Stimulated activated CD8-positive, alpha-beta memory T cell treated with anti-CD3 and anti-CD28 coated beads, Interleukin-7, amount 100 ng/mL, for 4 hours (primary cell): ENCODE results near the gene SERPINB2.

Experiments used
- DNase-seq, 2 donors: peaks; one replicate each; pipeline ENCODE4 v3.0.0-alpha.2; 2020; ENCODE audit warnings: low read depth in 2 of 2

Gene SERPINB2, protein sequence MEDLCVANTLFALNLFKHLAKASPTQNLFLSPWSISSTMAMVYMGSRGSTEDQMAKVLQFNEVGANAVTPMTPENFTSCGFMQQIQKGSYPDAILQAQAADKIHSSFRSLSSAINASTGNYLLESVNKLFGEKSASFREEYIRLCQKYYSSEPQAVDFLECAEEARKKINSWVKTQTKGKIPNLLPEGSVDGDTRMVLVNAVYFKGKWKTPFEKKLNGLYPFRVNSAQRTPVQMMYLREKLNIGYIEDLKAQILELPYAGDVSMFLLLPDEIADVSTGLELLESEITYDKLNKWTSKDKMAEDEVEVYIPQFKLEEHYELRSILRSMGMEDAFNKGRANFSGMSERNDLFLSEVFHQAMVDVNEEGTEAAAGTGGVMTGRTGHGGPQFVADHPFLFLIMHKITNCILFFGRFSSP

DNA sequence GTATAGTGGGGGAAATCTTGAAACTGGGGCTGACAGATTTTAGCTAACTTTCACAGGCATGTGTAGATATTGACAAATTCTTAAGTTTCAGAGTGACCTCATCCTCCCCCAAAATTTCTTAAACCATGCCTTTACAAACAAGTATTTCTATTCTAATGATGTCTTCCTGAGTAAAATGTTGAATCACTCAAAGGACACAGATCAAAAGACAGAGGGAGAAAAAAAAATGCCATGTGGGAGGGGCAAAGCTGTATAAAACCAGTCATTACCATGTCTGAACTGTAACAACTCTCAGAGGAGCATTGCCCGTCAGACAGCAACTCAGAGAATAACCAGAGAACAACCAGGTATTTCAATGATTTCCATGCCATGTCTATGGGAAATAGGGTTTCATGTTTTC, at the start of gene SERPINB2:
Gene SERPINB2, plus strand, starts transcription at position 282 of the 400 bp plus-strand sequence. CDS start 3,740 bp downstream, outside the sequence.
- no peak for DNase-seq

DNA sequence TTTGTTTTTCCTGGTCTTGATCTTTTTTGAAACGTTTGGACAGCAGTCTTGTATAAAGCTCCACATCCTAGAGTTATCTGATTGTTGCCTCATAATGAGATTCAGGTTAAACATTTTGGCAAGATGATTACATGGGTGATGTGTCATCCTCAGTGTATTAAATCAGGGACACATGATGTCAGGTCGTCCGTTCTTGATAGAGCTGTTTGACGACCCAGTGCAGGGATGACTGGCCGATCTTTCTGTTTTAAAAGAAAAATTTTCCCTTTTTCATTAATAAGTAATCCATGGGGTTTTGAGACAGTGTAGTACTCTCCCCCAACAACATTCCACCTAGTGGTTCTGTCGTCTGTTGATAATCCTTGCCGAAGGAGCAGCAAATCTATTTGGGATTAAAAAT, 44.5 kb upstream of the SERPINB2 start:
- DNase-seq, result no peak

DNA sequence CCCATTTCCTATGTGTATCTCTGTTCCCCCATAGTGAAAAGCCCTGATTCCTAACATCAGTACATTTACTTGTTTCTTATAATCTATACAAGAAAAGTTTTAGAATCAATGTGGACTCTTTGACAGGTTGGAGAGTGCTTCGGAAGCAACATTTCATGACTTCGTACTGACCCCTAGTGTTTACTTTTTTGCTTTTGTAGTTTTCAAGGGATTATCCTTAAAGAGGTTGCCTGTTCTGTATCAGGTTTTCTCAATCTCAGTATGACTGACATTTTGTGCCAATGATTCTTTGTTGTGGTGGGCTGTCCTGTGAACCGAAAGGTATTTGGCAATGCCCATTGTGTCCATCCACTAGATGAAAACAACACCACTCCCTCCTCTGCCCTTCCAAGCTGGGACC, 43.3 kb upstream of the SERPINB2 start:
- no peak for DNase-seq

DNA sequence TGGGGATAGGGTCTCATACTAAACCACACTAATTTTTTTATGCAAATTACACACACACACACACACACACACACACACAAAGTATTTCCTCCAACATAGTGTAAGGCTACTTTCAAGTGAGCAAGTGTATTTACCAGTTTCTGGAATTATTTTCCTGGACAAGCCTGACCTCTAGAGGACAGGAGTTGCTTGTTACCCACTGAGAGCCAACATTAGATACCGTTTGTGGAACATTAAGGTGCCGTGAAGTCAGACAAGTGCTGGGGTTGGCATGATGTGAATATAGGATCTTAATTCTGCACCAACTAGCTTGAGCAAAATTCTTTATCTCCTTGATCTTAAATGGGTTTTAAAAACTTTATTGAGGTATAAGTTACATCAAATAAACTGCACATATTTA, 39.3 kb upstream of the SERPINB2 start:
- no peak for DNase-seq

DNA sequence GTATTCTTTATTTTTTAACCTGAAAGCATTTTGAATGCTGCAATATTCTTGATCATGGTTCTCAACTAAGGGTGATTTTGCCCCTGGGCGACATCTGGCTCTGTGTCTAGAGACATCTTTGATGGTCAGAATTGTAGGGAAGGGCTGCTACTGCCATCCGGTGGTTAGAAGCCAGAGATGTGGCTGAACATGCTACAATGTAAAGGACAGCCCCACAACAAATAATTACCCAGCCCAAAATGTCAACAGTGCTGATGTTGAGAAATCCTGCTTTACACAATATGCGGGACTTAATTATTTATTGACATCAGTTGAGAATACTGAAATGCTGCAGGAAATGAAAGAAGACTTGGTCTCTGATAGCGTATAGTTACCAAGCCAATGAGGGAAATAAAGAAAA, 37.5 kb upstream of the SERPINB2 start:
- no peak for DNase-seq

DNA sequence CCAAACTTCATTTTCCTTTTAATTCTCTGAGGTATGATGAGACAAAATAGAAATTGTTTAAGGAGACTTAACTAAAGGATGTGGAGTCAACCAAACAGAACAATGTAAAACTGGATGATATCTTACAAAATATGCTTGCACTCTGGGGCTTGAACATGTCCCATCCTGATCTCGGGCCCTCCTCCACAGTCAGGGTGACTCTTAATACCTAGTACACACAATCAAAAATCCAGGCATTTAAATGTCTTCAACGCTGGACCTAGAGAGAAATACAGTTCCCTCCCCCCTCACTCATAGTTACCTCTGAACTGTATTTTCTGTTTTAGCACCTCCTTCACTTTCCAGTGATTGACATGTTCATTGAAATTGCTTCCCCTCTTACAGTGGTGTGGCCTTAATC, 36.9 kb upstream of the SERPINB2 start:
- DNase-seq, result no peak

DNA sequence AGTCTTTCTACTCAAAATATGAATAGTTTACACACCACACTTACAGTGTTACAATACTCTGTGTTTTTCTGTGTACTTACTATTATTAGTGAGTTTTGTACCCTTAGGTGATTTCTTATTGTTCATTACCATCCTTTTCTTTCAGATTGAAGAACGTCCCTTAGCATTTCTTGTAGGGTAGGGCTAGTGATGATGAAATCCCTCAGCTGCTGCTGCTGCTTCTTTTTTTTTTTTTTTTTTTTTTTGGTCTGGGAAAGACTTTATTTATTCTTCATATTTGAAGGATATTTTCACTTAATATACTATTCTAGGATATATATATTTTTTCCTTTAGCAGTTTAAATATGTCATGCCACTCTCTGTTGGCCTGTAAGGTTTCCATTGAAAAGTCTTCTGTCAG, 29.0 kb upstream of the SERPINB2 start:
- no peak for DNase-seq

DNA sequence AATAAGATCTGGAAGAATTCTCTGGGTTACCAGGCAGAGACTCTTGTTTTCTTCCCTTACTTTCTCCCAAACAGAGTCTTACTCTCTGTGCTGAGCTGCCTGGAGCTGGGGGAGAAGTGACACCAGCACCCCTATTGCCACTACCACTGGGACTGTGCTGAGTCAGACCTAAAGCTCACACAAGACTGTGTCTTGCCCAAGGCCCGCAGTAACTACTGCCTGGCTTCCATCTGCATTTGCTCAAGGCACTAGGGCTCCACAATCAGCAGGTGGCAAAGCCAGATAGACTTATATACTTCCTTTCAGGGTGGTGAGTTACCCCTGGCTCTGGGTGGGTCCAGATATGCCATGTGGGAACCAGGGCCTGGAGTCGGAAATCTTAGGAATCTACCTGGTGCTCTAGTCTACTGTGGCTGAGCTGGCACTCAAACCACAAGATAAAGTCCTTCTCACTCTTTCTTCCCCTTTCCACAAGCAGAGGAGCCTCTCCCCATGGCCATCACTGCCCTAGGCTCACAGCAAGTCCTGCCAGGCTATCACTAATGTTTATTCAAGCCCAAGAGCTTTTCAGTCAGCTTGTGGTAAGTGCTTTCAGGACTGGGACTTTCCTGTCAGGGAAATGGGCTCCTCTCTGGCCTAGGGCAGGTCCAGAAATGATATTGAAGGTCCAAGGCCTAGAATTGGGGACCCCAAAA, 27.6 kb upstream of the SERPINB2 start:
- no peak for DNase-seq

DNA sequence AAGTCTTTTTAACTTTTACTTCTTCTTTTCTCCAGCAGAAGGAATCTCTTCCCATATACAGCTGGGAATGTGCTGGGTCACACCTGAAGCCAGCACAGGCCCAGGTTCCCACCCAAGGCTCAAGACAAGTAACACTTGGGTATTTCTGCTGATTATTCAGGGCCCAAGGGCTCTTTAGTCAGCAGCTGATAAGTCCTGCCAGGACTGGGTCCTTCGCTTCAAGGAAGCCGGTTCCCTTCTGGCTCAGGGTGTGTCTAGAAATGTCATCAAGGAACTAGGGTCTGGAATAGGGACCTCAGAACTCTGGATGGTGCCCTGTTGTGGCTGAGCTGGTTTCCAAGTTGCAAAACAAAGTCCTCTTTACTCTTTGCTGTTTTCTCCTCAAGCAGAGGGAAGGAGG, 27.0 kb upstream of the SERPINB2 start:
- DNase-seq, result no peak

DNA sequence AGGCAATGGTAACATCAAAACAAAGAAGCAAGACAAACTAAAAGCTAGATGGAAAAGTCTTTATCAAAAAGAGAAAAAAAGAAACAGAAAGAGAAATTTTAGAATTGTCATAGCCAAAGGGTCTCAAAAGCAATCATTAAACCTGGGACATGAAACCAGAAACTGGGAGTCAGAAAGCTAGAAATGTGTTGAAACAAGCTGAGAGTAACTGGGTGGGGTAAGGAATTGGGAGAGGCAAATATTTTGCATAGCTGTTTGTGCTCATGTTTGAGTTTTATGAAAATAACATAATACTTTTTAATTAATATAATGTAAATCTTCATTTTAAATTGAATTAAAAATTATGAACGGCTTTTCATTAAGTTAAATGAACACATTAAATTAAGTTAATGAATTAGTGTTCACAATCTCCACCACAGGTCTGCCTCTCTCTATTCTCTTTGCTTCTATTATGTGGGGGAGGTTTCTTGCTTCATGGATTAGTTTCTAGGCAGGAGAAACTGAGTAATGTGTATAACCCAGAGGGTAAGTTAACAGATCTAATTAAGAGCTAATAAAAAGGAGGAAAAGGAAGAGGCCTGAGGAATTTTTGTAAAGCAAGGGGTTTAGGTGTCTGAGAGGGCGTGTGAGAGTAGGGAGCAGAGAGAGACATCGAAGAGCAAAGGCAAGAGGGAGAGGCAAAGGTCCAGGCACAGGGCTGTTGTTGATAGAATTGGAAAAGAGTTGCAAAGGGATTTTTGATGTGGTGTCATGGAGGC, 20.0 kb upstream of the SERPINB2 start:
- no peak for DNase-seq

DNA sequence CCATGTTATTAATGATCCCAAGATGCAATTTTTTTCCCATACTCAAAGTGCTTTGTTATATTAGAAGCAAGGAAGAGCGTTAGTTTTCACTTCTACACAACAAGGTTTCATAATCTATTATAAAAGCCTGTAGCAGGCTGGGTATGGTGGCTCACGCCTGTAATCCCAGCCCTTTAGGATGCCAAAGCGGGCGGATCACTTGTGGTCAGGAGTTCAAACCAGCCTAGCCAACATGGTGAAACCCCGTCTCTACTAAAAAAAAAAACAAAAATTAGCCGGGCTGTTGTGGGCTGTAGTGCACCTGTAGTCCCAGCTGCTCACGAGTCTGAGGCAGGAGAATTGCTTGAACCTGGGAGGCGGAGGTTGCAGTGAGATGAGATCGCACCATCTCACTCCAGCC, 19.0 kb upstream of the SERPINB2 start:
- no peak for DNase-seq

DNA sequence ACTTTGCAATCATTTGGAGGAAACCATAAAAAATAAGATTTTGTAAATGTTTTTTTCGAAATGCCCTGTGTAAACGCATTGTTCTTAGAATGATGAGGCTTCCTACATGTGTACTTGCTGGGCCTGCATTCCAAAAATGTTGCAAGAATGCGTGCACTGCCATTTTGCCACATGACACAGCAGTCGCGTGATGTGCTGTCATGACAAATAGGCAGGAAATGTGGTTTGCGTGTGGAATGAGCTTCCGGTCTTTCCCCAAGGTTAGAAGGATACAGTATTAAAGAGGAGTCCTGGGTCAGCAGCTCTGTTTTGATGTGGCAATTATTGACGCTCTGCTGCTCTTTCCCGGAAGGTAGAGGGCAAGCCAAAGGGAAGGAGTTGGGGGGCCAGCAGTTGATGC, 18.1 kb upstream of the SERPINB2 start:
- no peak for DNase-seq

DNA sequence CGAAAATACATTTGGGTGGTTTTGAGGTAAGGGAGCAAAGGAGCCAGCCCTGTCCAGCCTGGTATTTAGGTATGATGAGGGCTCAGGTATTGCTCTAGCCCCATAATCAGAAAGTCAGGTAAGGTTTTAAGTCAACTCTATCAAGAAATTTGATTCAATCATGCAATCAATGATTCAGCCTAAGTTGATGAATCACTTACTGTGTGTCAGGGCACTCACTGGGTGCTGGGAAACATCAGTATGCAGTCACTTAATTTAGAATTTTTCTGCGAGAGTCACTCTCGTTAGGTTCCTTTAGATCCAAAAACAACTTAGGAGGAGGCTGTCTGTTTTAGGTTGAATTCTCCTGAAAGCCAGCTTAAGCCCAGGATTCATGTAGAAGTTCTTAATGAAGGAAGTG, 17.7 kb upstream of the SERPINB2 start:
- no peak for DNase-seq

DNA sequence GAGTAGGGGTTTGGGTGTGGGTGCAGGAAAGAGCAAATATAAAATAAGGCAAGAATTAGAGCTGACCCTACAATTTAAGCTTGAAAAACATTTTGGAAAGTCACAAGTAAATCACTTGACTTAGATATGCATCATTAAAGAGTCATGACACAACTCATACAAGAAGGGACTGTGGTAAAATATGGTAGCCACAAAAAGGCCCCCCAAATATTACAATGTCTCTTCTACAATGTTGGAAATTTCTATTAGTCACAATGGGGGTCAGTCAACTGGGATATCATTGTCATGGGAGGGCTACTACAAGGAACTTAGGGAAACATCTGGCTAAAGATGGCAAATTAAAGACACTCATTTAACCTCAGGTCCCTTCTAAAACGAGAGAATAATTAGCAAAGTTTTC, 15.7 kb upstream of the SERPINB2 start:
- DNase-seq, result no peak

DNA sequence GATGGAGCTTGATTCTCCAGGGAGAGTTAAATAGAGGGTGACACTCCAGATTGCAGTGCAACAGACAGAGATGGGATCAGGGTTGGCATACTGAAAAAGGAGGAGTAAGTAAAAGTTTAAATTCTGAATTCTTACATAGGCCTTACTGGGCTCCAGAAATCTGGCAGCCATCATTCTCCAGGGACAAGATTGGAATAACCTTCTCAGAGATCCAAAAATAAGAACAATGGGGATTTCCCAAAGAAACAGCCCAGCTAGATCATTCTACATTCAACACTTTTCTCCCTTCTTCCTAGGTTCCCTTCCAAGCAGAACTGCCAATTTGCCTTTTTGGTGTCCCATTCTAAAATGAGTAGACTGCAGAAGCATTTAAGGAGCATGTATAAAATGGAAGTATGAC, 14.9 kb upstream of the SERPINB2 start:
- no peak for DNase-seq

DNA sequence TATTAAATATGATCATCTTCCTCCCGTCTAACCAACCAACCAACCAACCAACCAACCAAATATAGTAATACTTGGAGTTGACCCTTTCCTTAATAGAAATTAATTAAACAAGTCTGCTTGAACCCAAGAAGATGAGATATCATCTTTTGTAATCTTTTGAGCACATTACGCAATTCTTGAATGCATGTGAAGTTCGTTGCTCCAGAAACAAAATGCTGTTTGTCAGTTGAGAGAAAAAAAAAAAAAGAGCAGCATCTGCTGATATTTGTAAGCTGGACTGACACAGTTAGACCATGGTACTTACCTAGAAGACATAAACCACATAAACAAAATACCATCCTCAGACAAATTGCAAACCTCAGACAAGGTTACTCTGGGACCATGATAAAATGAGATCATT, 9.2 kb upstream of the SERPINB2 start:
- DNase-seq, result no peak

DNA sequence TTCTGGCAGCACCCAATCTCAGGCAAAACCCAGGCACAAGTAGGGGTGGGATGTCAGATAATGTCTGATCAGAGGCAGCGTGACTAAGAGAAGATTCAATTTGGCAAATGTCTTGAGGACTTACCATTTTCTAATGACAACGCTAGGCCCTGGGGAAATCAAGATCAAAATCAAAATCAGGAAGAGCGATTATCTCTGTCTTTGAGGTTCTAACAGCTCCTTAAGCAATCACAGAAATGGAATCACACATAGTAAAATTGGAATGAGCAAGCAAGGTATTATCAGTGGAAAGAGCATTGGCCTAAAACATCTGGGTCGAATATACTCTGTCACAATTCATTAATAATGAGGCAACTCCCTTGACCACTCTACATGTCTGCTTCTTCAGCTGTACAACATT, 8.6 kb upstream of the SERPINB2 start:
- no peak for DNase-seq

DNA sequence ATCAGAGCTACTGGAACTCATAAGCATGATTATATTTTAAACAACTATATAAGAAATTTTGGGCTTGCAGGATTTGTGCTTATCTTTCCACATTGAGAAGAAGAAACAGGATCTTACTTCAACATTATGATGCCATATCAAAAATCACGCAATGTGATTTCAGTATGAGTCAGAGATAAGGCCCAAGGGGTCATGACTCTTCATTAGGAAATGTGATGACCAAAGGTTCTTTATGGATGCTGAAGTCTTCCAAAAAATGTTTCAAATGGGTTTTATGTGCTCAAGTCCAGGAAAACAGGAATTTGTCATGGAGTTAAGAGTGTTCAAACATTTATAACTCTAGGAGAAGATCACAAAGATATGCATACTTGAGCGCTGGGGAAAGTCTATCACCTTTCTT, 7.8 kb upstream of the SERPINB2 start:
- DNase-seq, result no peak

DNA sequence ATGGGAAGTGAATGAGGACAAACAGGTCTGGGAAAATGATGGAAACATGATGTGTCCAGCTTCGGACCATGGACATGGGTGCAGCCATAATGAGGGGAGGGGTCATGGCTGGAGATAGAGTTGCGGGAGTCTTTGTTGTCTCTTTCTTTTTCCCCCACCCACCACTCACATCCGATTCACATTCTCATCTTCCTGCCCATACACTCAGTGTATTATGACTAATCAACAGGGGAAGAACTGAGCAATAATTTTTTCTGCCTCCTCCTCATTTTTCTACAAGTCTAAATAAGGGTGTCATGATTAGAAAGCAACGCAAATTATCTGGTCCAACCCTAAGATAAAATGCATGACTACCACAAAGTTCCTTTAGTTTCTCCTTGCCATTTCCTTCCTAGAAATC, 5.7 kb upstream of the SERPINB2 start:
- DNase-seq, result no peak

DNA sequence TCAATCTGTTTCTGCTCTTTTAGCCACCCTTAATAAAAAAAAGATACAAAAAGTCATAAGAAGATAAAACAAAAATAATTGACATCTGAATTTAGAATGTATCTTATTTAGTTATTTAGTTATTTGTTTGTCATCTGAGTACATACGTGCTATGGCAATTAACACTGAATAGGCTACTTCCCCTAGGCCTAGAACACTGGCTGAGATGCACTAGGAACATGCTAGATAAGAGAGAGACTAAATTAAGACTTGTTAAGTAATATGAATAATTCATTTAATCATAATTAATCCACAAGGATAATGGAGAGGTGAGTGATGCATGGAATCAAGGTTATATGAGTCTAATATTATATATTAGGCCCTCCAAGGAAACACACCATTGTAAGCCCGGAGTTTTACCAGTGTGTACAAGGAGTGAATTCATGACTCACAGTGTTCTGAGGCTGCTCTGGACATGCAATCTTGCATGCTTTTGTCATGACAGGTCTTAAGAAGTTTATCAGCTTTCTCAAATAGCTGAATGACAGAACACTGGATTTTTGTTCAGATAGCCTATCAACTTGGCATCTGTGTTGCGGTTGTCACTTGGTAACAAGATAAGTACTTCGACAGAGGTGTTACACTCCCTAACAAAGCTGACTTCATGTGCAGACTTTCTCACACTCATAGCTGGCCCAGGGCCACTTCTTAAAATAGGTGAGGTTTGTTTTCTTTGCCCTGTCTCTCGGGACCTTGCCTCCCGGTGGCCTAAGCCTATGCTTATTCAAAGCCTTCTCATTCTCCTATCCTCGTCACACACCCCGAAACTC, 5.0 kb upstream of the SERPINB2 start:
- DNase-seq, result no peak

DNA sequence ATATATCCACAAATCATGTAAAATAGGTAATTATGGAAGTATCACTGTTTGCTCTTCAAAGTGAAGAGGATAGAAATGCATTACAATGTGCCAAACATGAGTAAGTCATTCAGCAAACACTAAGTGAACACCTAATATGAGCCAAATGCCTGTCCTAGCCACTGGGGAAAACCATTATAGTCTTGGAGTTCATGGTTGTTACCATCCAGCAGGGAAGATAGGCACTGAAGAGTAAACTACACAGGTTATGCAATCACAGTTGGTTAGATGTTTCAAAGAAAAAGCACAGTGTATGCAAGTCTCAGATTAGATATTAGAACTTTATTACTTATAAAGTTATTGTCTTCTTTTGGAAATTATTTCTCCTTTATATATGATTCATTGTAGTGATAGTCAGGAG, 3.9 kb upstream of the SERPINB2 start:
- DNase-seq, result no peak
